Measurements from ENCODE around the gene SLC4A1. TPM values are rescaled to one million over a fixed set of nuclear protein-coding genes. Genes with fewer than 3 reads are reported as not detected.

Gene SLC4A1
- total RNA-seq, 1 donor = 0.42 TPM

DNA sequence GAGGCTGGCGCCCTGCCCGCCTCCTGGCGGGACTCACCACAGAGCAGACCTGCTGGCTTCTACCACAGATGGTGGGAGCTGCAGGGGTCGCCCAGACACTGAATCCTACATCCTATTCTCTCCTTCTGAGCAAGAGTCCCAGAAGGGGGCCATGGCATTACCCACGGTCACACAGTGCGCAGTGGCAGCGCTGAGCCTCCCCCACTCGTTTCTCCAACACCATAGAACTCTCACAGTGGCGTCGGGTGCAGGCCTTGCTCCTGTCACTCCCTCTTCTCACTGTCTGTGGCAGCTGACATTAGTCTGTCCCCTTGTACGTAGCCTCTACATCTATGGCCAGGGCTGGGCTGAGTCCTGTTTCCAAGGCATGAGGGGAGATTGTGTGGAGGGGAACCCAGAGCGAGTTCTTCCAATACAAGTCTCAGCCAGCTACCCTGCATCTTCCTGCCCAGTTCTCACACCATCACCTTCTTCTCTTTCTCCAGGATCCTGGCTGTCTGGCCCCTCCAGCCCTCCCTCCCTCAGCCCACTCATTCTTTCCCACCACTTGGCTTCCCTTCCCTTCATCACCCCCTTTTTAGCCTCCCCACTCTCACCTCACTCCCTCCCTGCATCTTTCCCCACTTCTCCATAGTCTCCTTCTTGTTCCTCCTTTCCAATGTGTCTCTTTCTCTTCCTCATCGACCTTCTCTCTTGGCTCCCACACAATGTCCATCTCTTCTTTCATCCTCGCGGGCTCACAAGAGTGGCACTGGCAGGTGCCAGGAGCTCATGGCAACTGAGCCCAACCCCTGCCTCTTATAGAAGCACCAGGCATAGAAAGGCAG, 54.3 kb downstream of the SLC4A1 start:
- Histone ChIP-seq H3K27me3 (ENCODE audit: insufficient read depth, low read length) (no peaks in the 10 kb centered on the region), H3K9me3 (ENCODE audit: low read depth, low read length) (no peaks in the 10 kb centered on the region), H3K4me3 (ENCODE audit: low read length) (no peak overlapping the region), H3K4me1 (ENCODE audit: insufficient read depth, low read length) (peaks cover 75% of the 10 kb centered on the region)

DNA sequence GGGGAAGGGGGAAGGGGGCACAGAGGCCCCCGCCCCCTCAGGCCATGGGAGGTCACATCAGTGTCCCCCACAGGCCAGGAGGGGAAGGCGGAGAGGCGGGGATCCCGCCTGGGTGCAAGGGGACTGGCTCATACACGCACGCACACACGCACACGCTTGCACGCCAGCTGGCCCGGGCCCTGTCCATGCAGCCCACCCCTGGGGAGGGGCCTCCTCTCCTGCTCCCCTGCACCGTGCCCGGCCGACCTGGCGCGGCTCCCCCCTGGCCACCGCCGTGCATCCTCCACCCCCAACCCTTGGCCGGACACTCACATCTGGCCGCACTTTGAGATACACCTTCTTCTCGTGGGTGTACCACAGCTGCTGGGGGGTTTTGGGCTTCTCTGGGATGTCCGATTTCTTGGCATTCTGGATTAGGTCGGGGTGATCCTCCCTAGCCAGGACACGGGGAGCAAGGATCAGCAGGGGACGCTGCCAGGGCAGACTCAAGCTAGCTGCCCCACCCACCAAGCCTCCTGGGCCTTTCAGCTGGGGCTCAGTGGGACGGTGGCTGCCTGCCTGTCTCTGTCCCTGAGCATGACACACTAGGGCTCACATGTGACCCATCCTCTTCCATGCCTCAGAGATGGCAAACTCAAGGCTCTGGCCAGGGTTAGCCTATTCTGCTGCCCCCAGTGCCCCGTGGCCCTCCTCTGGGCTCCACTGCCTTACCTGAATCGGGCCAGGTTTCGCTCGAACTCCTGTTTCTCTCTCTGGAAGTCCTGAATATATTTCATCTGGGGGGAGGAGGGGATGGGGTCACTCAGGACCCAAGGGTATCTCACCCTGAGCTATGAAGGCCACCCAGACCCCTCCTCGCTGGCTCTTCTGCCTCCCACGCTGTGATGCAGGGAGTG, 55.2 kb downstream of the SLC4A1 start:
- H3K4me1 ChIP-seq (ENCODE audit: insufficient read depth, low read length) = peaks cover 76% of the 10 kb centered on the region

DNA sequence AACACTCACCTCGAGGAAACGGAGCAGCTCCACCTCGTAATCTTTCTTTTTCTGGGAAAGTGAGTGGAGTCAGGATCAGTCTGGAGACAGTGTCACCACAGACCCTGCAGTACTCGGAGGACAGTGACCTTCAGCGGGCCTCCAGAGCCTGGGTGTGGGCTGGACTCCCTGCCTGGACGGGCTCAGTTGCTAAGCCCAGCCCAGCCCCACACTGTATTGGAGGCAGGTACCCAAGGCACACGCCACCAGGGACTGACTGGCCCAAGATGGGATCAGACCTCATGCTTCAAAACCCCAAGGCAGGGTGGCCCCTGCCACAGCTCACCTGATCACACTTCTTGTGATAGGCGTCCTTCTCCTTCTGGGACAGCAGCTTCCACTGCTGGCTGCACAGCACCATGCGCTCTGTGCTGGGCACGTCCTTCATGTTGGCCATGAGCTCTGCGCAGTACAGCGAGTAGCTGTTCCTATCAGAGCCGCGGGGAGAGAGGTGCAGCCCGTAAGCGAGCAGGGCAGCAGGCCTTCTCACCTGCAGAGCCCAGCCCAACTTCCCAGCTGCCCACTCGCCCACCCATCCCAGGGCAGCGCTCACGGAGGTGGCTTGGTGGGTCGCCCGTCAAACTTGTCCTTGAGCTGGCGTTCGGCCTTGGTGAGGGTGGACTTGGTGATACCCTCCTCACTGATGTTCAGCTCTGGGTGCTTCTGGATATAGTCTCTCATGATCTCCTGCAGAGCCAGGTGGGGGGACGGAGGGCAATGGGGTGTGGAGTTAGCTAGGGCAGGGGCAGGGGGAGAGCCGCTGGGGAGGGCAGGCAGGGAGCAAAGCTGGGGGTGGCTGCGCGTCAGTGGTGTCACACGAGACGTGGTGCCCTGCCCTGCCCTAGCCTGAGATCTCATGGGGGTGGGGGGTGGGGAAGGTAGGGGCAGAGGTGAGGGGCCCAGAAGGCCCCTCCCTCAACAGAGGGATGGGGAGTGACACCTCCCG, 56.4 kb downstream of the SLC4A1 start:
- Histone ChIP-seq H3K9me3 (ENCODE audit: low read depth, low read length) (no peaks in the 10 kb centered on the region), H3K4me3 (ENCODE audit: low read length) (no peak overlapping the region), H3K4me1 (ENCODE audit: insufficient read depth, low read length) (peaks cover 64% of the 10 kb centered on the region), H3K27me3 (ENCODE audit: insufficient read depth, low read length) (no peaks in the 10 kb centered on the region)

More for the DNA sequence above, 55.2 kb downstream of the SLC4A1 start:
- Histone ChIP-seq H3K4me3 (ENCODE audit: low read length) (no peak overlapping the region), H3K27me3 (ENCODE audit: insufficient read depth, low read length) (no peaks in the 10 kb centered on the region), H3K9me3 (ENCODE audit: low read depth, low read length) (no peaks in the 10 kb centered on the region)

GRCh38 chr17:44210342-44211192, 57.4 kb downstream of the SLC4A1 start:
- Histone ChIP-seq H3K9me3 (ENCODE audit: low read depth, low read length) (no peaks in the 10 kb centered on the region), H3K4me3 (ENCODE audit: low read length) (no peak overlapping the region), H3K4me1 (ENCODE audit: insufficient read depth, low read length) (peaks cover 54% of the 10 kb centered on the region), H3K27me3 (ENCODE audit: insufficient read depth, low read length) (no peaks in the 10 kb centered on the region)

DNA sequence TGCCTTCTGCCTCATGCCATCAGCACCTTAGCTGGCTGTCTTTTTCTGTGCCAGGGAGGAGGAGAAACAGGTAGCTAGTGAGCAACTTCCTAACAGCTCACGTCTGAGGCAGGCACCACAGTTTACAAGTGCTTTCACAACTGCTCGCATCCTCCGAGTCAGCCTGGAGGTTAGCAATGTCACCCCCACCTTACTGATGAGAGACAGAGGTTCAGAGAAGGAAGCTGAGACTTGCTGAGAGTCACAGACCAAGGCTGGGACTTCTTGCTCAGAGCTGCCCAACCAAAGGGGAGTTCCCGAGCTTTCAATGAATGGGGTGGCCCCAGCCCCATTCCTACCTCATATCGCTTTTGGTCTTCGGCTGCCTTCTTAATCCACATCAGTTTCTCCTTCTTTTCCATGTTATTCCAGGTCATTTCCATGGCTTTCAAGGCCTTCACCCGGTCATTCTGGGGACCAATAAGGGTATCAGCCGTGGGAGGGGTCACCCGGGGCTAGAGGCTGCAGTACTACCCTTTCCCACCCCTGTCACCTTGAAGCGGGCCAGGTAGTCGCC, 58.1 kb downstream of the SLC4A1 start:
- peaks cover 50% of the 10 kb centered on the region for H3K4me1 ChIP-seq (ENCODE audit: insufficient read depth, low read length)
- no peak overlapping the region for H3K4me3 ChIP-seq (ENCODE audit: low read length)
- H3K27me3 ChIP-seq (ENCODE audit: insufficient read depth, low read length) = no peaks in the 10 kb centered on the region
- no peaks in the 10 kb centered on the region for H3K9me3 ChIP-seq (ENCODE audit: low read depth, low read length)

GRCh38 chr17:44207743-44208142, 60.2 kb downstream of the SLC4A1 start:
- Histone ChIP-seq H3K4me3 (ENCODE audit: low read length) (no peak overlapping the region), H3K4me1 (ENCODE audit: insufficient read depth, low read length) (peaks cover 56% of the 10 kb centered on the region)

GRCh38 chr17:44207319-44207718, 60.6 kb downstream of the SLC4A1 start:
- H3K9me3 ChIP-seq (ENCODE audit: low read depth, low read length) = no peaks in the 10 kb centered on the region
- peaks cover 58% of the 10 kb centered on the region for H3K4me1 ChIP-seq (ENCODE audit: insufficient read depth, low read length)
- no peaks in the 10 kb centered on the region for H3K27me3 ChIP-seq (ENCODE audit: insufficient read depth, low read length)
- no peak overlapping the region for H3K4me3 ChIP-seq (ENCODE audit: low read length)

More at GRCh38 chr17:44207743-44208142, 60.2 kb downstream of the SLC4A1 start:
- H3K9me3 ChIP-seq (ENCODE audit: low read depth, low read length) = no peaks in the 10 kb centered on the region
- no peaks in the 10 kb centered on the region for H3K27me3 ChIP-seq (ENCODE audit: insufficient read depth, low read length)

DNA sequence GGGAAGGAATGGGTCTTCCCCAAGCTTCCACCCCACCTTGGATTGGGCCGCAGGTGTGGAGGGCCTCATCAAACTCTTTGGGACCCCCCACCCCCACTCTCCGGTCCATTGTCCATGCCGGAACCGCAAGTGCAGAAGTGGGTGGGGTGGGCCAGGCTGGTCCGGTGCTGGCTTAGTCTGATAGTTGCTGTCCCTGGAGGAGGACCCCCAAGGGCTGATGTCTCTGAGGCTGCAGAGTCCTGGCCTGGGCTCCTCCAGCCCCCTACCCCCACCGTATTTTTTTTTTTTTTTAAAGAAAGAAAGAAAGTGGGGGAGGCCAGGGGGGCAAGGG, 61.1 kb downstream of the SLC4A1 start:
- no peak overlapping the region for H3K4me3 ChIP-seq (ENCODE audit: low read length)
- H3K4me1 ChIP-seq (ENCODE audit: insufficient read depth, low read length) = peaks cover 58% of the 10 kb centered on the region
- no peaks in the 10 kb centered on the region for H3K27me3 ChIP-seq (ENCODE audit: insufficient read depth, low read length)
- no peaks in the 10 kb centered on the region for H3K9me3 ChIP-seq (ENCODE audit: low read depth, low read length)

DNA sequence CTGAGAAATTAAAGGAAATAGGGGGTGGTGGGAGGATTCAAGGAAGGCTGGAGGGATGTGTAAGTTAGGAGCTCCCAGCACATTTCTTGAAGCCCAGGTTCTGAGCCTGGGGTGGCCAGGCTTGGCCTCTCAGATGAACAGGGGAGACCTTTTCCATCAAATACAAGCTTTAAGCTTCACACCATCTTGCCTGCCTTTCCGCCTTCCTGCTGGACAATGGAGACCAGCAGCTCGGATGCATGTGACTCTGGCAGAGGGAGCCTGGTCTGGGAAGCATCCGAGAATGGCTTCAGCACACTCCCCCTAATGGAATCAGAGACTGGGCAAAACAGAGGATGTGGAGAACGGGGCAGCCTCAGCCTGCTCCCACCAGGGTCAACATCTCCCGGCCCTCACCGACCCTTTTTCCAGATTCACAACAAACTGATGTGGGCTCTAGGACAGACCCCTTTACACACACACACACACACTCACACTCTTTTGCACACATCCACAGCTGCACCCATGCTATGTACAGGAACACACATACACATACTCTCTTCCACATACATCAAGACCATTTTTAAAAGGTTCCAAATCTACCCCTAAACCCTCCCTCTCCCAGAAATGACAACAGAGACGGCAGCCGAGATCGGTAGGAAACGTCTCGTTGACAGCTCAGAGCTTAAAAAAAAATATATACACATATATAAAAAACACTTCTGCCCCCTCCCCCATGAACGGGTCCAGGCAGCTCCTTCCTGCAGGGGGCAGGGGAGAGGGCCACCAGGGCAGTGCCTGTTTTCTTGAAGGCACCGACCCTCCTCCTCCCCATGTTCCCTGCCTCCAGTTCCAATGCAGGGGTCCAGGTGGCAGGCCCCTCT, 61.7 kb downstream of the SLC4A1 start:
- Histone ChIP-seq H3K4me3 (ENCODE audit: low read length) (no peak overlapping the region), H3K4me1 (ENCODE audit: insufficient read depth, low read length) (peaks cover 60% of the 10 kb centered on the region)

GRCh38 chr17:44204441-44204882, 63.5 kb downstream of the SLC4A1 start:
- Histone ChIP-seq H3K9me3 (ENCODE audit: low read depth, low read length) (no peaks in the 10 kb centered on the region), H3K27me3 (ENCODE audit: insufficient read depth, low read length) (no peaks in the 10 kb centered on the region), H3K4me3 (ENCODE audit: low read length) (no peak overlapping the region), H3K4me1 (ENCODE audit: insufficient read depth, low read length) (peaks cover 51% of the 10 kb centered on the region)

More for the DNA sequence above, 61.7 kb downstream of the SLC4A1 start:
- Histone ChIP-seq H3K27me3 (ENCODE audit: insufficient read depth, low read length) (no peaks in the 10 kb centered on the region), H3K9me3 (ENCODE audit: low read depth, low read length) (no peaks in the 10 kb centered on the region)

- Histone ChIP-seq H3K4me3 (ENCODE audit: low read length) (no peak overlapping the region), H3K9me3 (ENCODE audit: low read depth, low read length) (no peaks in the 10 kb centered on the region), H3K27me3 (ENCODE audit: insufficient read depth, low read length) (no peaks in the 10 kb centered on the region), H3K4me1 (ENCODE audit: insufficient read depth, low read length) (peaks cover 45% of the 10 kb centered on the region)
Observed at GRCh38 chr17:44203731-44204440, 64.0 kb downstream of the SLC4A1 start.

DNA sequence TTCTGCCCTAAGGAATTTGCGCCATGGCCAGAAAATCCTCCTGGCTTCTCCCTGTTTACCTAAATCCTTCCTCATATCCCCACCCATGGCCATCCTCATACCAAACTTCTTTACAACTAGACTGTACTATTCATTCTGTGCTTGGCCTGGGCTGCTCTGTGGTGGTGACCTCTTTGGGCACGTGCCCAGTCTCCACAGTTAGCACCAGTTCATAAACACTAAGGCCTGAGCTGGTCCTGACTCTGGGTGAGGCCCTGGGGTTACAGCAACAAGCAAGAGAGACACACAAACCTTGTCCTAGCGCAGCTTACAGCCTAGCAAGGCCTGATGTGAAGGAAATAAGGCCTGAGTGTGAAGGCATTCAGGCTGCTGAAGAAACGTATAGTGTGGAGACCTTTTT, 65.2 kb downstream of the SLC4A1 start:
- H3K27me3 ChIP-seq (ENCODE audit: insufficient read depth, low read length) = no peaks in the 10 kb centered on the region
- peaks cover 46% of the 10 kb centered on the region for H3K4me1 ChIP-seq (ENCODE audit: insufficient read depth, low read length)
- H3K9me3 ChIP-seq (ENCODE audit: low read depth, low read length) = no peaks in the 10 kb centered on the region
- H3K4me3 ChIP-seq (ENCODE audit: low read length) = no peak overlapping the region

All from mononuclear cell (primary cell).